ENCODE measurements around the gene CTTNBP2NL. TPM values are rescaled to one million over a fixed set of nuclear protein-coding genes. Genes with fewer than 3 reads are reported as not detected.

CTTNBP2NL gene
- total RNA-seq, 6 experiments from 2014 or later = 3.5 to 8.1 (median 4.8) TPM

- no peaks in the 10 kb centered on the region for H3K9me3 ChIP-seq
- WGBS (ENCODE audit: insufficient coverage, low coverage, low lambda C conversion rate, missing lambda C conversion rate) = 60% methylated on average over 1 of the region's 1 CpG
- no peak overlapping the region for H3K27ac ChIP-seq
- ATAC-seq (no peak), DNase-seq (no peak)
- intact Hi-C loops (cut with DNase I) = no loop called here
- peaks cover 0 to 6% of the 10 kb centered on the region in 2 donors for H3K27me3 ChIP-seq
- H3K36me3 ChIP-seq = no peaks in the 10 kb centered on the region
- TF ChIP-seq POLR2A (IDR thresholded peaks at IDR 0.05) (no peak), CTCF (IDR thresholded peaks at IDR 0.05) (no peak)
- no peaks in the 10 kb centered on the region for H3K4me1 ChIP-seq
- H3K4me3 ChIP-seq = no peak overlapping the region
Measured at GRCh38 chr1:112373806-112374205, 22.2 kb upstream of the CTTNBP2NL start.

GRCh38 chr1:112375701-112376100 lies 20.3 kb upstream of the CTTNBP2NL start:
- ATAC-seq (peak in 1 of 4 donors; percentile 47), DNase-seq (no peak)
- no peak overlapping the region for H3K27ac ChIP-seq
- no peak overlapping the region for H3K4me3 ChIP-seq
- intact Hi-C loops (cut with DNase I) = no loop called here
- H3K27me3 ChIP-seq = peaks cover 0 to 6% of the 10 kb centered on the region in 2 donors
- no peaks in the 10 kb centered on the region for H3K4me1 ChIP-seq
- no peaks in the 10 kb centered on the region for H3K36me3 ChIP-seq
- 25% methylated on average over 1 of the region's 1 CpG for WGBS (ENCODE audit: insufficient coverage, low coverage, low lambda C conversion rate, missing lambda C conversion rate)
- TF ChIP-seq CTCF (IDR thresholded peaks at IDR 0.05) (no peak), POLR2A (IDR thresholded peaks at IDR 0.05) (no peak)
- no peaks in the 10 kb centered on the region for H3K9me3 ChIP-seq

- Histone ChIP-seq H3K27ac (no peak overlapping the region), H3K4me3 (no peak overlapping the region), H3K27me3 (peaks cover 0 to 6% of the 10 kb centered on the region in 2 donors), H3K4me1 (no peaks in the 10 kb centered on the region), H3K9me3 (no peaks in the 10 kb centered on the region), H3K36me3 (no peaks in the 10 kb centered on the region)
- DNase-seq (no peak), ATAC-seq (no peak)
- intact Hi-C loops (cut with DNase I) = loop anchor here in 1 of 2 donors (10.0 kb wide), 1 partner anchor 314 kb away; no protein-coding TSS in a partner anchor
- TF ChIP-seq POLR2A (IDR thresholded peaks at IDR 0.05) (no peak), CTCF (IDR thresholded peaks at IDR 0.05) (no peak)
- 27% methylated on average over 1 of the region's 1 CpG for WGBS (ENCODE audit: insufficient coverage, low coverage, low lambda C conversion rate, missing lambda C conversion rate)
Measured at GRCh38 chr1:112380356-112380755, 15.7 kb upstream of the CTTNBP2NL start.

GRCh38 chr1:112381324-112382076 lies 14.5 kb upstream of the CTTNBP2NL start:
- 38% methylated on average over 1 of the region's 2 CpGs for WGBS (ENCODE audit: insufficient coverage, low coverage, low lambda C conversion rate, missing lambda C conversion rate)
- no peak for DNase-seq

GRCh38 chr1:112383759-112384370 lies 12.1 kb upstream of the CTTNBP2NL start:
- Histone ChIP-seq H3K27me3 (no peaks in the 10 kb centered on the region), H3K9me3 (no peaks in the 10 kb centered on the region), H3K27ac (no peak overlapping the region), H3K36me3 (no peaks in the 10 kb centered on the region), H3K4me3 (no peak overlapping the region), H3K4me1 (no peaks in the 10 kb centered on the region)
- DNase-seq (no peak), ATAC-seq (no peak)
- intact Hi-C loops (cut with DNase I) = loop anchor here in 1 of 2 donors (10.0 kb wide), 1 partner anchor 311 kb away; no protein-coding TSS in a partner anchor
- WGBS (ENCODE audit: insufficient coverage, low coverage, low lambda C conversion rate, missing lambda C conversion rate) = 18% methylated on average over 1 of the region's 1 CpG
- no peak for TF ChIP-seq CTCF (IDR thresholded peaks at IDR 0.05)
- no peak for TF ChIP-seq POLR2A (IDR thresholded peaks at IDR 0.05)

More at GRCh38 chr1:112381324-112382076, 14.5 kb upstream of the CTTNBP2NL start:
- no peak overlapping the region for H3K27ac ChIP-seq
- no peak for ATAC-seq
- no peaks in the 10 kb centered on the region for H3K9me3 ChIP-seq
- H3K36me3 ChIP-seq = no peaks in the 10 kb centered on the region
- no peaks in the 10 kb centered on the region for H3K4me1 ChIP-seq
- H3K27me3 ChIP-seq = peaks cover 0 to 6% of the 10 kb centered on the region in 2 donors
- intact Hi-C loops (cut with DNase I) = loop anchor here in 1 of 2 donors (10.0 kb wide), 1 partner anchor 313 kb away; no protein-coding TSS in a partner anchor
- no peak overlapping the region for H3K4me3 ChIP-seq
- TF ChIP-seq POLR2A (IDR thresholded peaks at IDR 0.05) = no peak

All from right lobe of liver (tissue), 6 donors.